Breast epithelium (tissue), 3 donors: ENCODE results near the gene RARRES2.

Experiments used
- POLR2A ChIP-seq: fragments of 450-650 bp; IDR thresholded peaks from one replicate; pipeline ENCODE4 v1.6.1; 2016; ENCODE audit warnings: antibody characterized with exemption, mild to moderate bottlenecking, moderate library complexity
- POLR2AphosphoS5 ChIP-seq, 3 donors: sonication (generic); formaldehyde crosslinking; IDR thresholded peaks; one replicate each; pipeline ENCODE4 v1.6.1; 2017; ENCODE audit warnings: antibody characterized with exemption in 3 of 3
- TF ChIP-seq, protein P1 (sequence below), 3 donors: fragments of 450-650 bp; IDR thresholded peaks; one replicate each; pipeline ENCODE4 v1.5.1; 2016 to 2017; ENCODE audit warnings: antibody characterized with exemption in 3 of 3, mild to moderate bottlenecking in 3 of 3, moderate library complexity in 3 of 3

DNA sequence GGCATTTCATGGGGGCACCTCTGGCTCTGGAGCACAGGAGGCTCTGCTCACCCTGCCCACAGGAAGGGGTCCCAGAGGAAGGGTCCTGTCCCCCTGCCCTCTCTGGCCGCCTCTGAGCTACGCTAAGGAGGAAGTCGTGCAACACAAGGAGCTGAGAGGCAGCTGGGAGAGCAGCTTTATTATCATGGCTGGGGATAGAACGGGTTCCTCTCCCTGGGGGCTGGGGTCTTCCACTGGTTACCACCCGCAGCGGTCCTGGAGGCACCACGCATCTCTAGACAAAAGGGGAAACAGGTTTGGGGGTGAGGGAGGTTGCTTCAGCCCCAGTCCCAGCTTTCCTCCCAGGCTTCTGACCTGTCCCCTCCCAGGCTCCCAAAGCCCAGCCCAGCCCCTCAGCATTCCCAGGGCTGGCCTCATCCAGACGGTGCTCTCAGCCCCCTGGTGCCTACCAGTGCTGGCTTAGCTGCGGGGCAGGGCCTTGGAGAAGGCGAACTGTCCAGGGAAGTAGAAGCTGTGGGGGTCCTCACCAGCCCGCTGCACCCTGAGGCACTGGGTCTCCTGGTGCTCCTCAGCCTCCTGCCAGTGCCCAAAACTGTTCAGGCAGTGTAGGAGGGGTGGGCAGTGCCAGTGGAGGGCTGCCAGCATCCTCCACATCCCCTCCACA is 3.1 kb downstream of the RARRES2 start:
- TF ChIP-seq POLR2A: no peak
- TF ChIP-seq, protein P1, sequence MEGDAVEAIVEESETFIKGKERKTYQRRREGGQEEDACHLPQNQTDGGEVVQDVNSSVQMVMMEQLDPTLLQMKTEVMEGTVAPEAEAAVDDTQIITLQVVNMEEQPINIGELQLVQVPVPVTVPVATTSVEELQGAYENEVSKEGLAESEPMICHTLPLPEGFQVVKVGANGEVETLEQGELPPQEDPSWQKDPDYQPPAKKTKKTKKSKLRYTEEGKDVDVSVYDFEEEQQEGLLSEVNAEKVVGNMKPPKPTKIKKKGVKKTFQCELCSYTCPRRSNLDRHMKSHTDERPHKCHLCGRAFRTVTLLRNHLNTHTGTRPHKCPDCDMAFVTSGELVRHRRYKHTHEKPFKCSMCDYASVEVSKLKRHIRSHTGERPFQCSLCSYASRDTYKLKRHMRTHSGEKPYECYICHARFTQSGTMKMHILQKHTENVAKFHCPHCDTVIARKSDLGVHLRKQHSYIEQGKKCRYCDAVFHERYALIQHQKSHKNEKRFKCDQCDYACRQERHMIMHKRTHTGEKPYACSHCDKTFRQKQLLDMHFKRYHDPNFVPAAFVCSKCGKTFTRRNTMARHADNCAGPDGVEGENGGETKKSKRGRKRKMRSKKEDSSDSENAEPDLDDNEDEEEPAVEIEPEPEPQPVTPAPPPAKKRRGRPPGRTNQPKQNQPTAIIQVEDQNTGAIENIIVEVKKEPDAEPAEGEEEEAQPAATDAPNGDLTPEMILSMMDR (IDR thresholded peaks at IDR 0.05): no peak
- TF ChIP-seq POLR2AphosphoS5 (IDR thresholded peaks at IDR 0.05): no peak
